GM12864 (cell line): ENCODE data around the gene PPP2R5A.
"Not testable (repeated sequence)": the region's sequence is repeated elsewhere in the genome, so short reads cannot be mapped to it uniquely, and the experiment has no call there.

Experiments
- DNase-seq: peaks from one replicate; pipeline ENCODE4 v3.0.0-alpha.2; 2011; ENCODE audit warnings: low read depth
- H3K4me3 ChIP-seq: 2 replicates; pipeline ENCODE4 v1.5.1; 2011; ENCODE audit warnings: mild to moderate bottlenecking, low read depth, low read length, control low read depth
- CTCF ChIP-seq: IDR thresholded peaks from 2 replicates; pipeline ENCODE4 v1.5.1; 2011; ENCODE audit warnings: low read depth, mild to moderate bottlenecking, moderate library complexity, low read length, control low read depth, inconsistent platforms; ENCODE audit errors: missing control alignments

Gene PPP2R5A

GRCh38 chr1:212311836-212312497 is 26.8 kb downstream of the PPP2R5A start:
- H3K4me3 ChIP-seq: no peak overlapping the region
- no peak for TF ChIP-seq CTCF
- no peak for DNase-seq

- no peak for TF ChIP-seq CTCF
- no peak overlapping the region for H3K4me3 ChIP-seq
- no peak for DNase-seq
These were observed 28.4 kb downstream of the PPP2R5A start for GRCh38 chr1:212313616-212314015.

GRCh38 chr1:212315184-212315583 is 30.0 kb downstream of the PPP2R5A start:
- no peak for TF ChIP-seq CTCF
- no peak for DNase-seq
- H3K4me3 ChIP-seq: no peak overlapping the region

- DNase-seq: no peak
- TF ChIP-seq CTCF: no peak
- no peak overlapping the region for H3K4me3 ChIP-seq
These were observed 30.7 kb downstream of the PPP2R5A start for GRCh38 chr1:212315907-212316306.

GRCh38 chr1:212317916-212318315 is 32.7 kb downstream of the PPP2R5A start:
- no peak overlapping the region for H3K4me3 ChIP-seq
- DNase-seq: no peak
- TF ChIP-seq CTCF: no peak

- H3K4me3 ChIP-seq, DNase-seq: not testable (repeated sequence)
These were observed 35.8 kb downstream of the PPP2R5A start for GRCh38 chr1:212321031-212321430.

- no peak for TF ChIP-seq CTCF
- no peak for DNase-seq
- no peak overlapping the region for H3K4me3 ChIP-seq
These were observed 37.9 kb downstream of the PPP2R5A start for GRCh38 chr1:212323066-212323465.

GRCh38 chr1:212326541-212326940 is 41.3 kb downstream of the PPP2R5A start:
- DNase-seq: no peak
- H3K4me3 ChIP-seq: no peak overlapping the region
- TF ChIP-seq CTCF: no peak
